KBM-7 (cell line): ENCODE measurements around the gene BSN.
A peak's percentile ranks its signal among the peaks of the same experiment; 100 is the strongest.

Experiments
- DNase-seq: peaks from one replicate; pipeline ENCODE4 v3.0.0-alpha.2; 2015
- in situ Hi-C: fragments of 300-500 bp; cut with MboI; formaldehyde crosslinking; loops from 2 replicates; pipeline ENCODE4 v1.14.3; 2020; ENCODE audit warnings: low sequenced_read_pairs, low pct_unique_long_range_greater_than_20kb, mixed read lengths

The BSN gene

GRCh38 chr3:49533031-49533430 lies 21.2 kb upstream of the BSN start:
- DNase-seq = no peak
- in situ Hi-C loops = no loop called here

GRCh38 chr3:49533786-49534519 lies 20.3 kb upstream of the BSN start:
- in situ Hi-C loops = no loop called here

GRCh38 chr3:49534581-49535441 lies 19.5 kb upstream of the BSN start:
- in situ Hi-C loops = no loop called here
- no peak for DNase-seq

More at GRCh38 chr3:49533786-49534519, 20.3 kb upstream of the BSN start:
- DNase-seq = no peak

GRCh38 chr3:49535971-49536874 lies 18.1 kb upstream of the BSN start:
- in situ Hi-C loops = no loop called here
- no peak for DNase-seq

GRCh38 chr3:49536875-49537533 lies 17.3 kb upstream of the BSN start:
- no peak for DNase-seq
- in situ Hi-C loops = no loop called here

DNA sequence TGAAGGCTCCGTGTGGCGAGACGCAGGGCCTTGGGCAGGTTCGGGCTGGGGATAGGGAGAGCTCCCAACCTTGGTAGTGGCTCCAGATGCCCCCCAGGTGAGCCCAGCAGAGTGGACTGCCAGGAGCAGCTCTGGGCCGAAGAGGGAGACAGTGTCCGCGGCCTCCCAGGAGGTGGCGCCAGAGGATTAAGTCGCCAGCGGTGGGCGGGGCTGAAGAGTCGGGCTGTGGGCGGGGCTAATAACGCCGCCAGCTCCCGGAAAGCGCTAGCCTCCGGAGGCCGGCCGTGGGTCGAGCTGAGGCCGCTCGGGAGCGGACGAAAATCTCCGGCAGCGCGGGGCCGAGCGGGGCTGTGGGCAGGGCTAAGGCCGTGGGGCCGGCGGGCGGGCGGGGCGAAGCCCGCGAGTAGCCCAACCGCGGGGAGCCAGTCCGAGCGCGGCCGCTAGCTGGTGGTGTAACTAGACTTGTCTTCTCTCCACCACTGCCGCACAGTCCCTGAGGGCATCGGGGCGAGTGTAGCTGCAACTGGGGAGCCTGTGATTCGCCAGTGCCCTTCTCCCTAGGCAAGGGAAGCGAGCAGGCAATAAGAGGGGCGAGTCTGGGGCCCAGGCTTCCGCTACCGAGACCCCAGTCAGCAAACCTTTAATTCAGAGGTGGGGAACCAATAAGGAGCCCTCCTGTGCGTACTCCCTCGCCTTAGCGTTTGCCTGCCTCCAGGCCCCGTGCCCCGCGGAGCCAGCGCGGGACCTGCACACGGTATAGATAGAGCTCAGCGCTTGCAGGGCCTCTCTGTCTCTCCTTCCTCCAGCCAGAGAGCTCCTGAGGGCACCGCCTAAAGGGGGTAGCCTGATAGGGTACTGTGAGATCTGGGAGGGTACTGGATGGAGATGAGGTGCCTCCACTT lies 14.4 kb upstream of the BSN start:
- in situ Hi-C loops = loop anchor here (10.0 kb wide), 1 partner anchor 135 kb away; the partner anchor contains the start of gene APEH
- peak; percentile 93 for DNase-seq

DNA sequence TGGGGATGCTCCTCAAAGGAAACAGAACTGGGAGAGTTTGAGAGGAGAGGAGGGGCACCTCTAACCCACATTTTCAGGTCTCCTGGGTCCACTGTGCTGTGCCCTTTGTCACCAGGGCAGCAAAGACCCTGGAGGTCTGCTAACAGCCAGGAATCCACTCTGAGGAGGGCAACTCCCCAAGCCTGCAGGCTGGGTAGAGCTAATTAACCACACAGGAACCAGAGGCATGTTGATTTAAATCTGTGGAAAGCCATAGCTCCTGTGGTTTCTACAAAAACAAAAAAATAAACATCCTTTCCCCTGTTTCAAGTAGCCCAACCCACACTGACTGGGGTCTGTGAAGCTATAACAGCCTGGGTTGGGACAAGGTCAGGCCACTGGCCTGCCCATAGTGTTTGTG lies 2.2 kb upstream of the BSN start:
- DNase-seq = no peak
- in situ Hi-C loops = no loop called here

DNA sequence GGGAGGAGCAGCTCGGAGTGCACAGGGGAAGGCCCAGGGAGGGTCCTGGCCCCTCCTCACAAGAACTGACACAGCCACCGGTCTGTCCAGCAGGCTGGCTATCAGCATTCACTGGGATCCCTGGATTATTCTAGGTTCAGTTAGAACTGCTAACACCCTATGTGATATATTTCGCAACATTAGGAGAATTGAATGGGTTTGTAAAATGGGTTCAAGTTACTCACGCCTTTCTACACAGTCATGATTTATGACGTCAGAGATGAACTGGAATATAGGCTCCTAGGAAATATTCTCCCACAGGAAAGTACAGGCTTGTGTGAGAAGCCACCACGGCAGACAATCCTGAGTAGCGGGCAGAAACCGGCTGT lies 969 bp upstream of the BSN start:
- DNase-seq = no peak
- in situ Hi-C loops = no loop called here

DNA sequence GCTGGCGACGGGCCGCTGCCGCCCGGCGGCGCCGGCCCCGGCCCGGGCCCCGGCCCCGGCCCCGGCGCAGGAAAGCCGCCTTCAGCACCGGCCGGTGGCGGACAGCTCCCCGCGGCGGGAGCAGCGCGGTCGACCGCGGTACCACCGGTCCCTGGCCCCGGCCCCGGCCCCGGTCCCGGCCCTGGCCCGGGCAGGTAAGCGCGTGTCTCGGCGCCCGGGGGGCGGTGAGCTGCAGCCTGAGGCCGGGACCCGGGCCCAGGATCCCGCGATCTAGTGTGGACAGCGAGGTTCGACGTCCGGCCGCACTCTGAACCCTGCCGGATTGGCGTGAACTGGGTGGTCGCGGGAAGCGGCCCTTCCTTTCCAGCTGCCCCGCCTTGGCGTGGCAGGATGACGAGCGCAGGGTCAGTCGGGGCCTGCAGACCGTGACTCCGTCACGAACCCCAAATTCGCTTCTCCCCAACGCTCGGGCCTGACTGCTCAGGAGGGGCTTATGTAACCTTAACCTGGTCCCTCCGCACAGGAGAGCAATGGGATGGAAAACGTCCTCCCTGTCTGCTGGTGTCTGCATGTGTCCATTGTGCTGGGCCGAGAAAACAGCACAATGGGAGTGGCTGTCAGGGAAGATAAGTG lies 472 bp downstream of the BSN start:
- in situ Hi-C loops = no loop called here
- no peak for DNase-seq

- in situ Hi-C loops = no loop called here
- no peak for DNase-seq
Observed at GRCh38 chr3:49556500-49557275, 2.4 kb downstream of the BSN start.

GRCh38 chr3:49563040-49563578 lies 8.8 kb downstream of the BSN start:
- DNase-seq = no peak
- in situ Hi-C loops = no loop called here

- DNase-seq = no peak
- in situ Hi-C loops = no loop called here
Observed at GRCh38 chr3:49563766-49564165, 9.5 kb downstream of the BSN start.

DNA sequence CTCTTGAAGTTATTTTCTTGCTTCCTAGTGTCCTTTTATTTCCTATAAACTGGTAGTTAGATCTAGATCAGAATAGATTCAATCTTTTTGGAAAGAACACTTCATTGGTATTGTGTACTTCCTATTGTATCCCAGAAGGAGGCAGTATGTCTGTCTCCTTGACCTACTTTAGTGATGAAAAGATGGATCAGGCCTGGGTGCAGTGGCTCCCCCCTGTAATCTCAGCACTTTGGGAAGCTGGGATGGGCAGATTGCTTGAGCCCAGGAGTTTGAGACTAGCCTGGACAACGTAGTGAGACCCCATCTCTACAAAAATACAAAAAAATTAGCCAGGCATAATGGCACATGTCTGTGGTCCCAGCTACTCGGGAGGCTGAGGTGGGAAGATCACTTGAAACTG lies 12.0 kb downstream of the BSN start:
- in situ Hi-C loops = no loop called here
- no peak for DNase-seq

- no peak for DNase-seq
- in situ Hi-C loops = no loop called here
Observed at GRCh38 chr3:49567406-49567805, 13.1 kb downstream of the BSN start.

DNA sequence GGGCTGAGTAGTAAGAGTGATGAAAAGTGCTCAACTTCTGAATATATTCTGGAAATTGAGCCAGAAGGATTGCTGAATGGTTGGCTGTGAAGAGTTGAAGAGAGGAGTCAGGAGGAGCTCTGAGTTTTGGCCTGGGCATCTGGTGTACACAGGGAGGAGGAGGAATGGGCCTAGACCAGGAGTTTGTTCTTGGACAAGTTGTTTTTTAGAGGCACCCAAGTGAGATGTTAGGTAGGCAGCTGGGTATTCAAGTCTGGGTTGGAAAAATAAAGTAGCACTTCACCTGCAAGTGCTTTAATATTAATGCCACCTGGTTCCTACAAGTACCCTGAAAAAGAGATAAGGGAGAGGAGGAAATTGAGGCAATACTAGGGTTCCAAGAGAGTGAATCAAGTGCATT lies 14.7 kb downstream of the BSN start:
- DNase-seq = no peak
- in situ Hi-C loops = no loop called here

DNA sequence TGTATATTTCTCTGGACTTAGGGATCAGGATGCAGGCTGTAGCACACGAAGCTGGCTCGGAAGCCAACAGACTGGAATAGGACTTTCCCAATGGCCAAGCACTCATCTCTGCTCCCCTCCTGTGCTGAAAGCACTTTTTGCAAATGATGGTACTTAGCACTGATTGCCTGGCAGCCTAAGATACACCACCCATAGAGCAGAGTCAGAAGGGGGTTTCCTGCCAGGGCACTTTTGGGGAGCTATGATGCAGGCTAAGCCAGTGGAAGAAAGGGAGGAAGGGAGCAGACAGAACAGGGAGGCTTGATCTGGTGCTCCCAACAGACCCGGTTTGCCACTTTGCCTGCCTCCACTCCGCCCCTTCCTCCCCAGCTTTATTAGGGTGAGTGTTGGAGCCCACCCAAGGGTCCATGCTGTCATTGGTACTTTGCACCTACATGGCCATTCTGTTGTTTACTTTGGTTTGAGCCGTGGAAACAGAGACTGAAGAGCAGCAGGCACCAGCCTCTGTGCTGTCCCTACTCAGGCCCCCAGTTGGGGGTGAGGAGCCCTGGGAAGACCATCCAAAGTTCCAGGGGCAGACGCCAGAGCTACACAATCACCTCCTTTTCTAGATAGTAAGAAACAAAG lies 15.9 kb downstream of the BSN start:
- in situ Hi-C loops = no loop called here
- DNase-seq = no peak
